Ishikawa (cell line): ENCODE results near the gene MIA2.

ENCODE experiments used
- CEBPB ChIP-seq: IDR thresholded peaks from 2 replicates; pipeline ENCODE4 v1.6.1; 2012
- CREB1 ChIP-seq: IDR thresholded peaks from 2 replicates; pipeline ENCODE4 v1.6.1; 2012; ENCODE audit warnings: low read depth
- EGR1 ChIP-seq: IDR thresholded peaks from 2 replicates; pipeline ENCODE4 v1.6.1; 2012
- EP300 ChIP-seq: IDR thresholded peaks from 2 replicates; pipeline ENCODE4 v1.6.1; 2012; ENCODE audit warnings: borderline replicate concordance
- FOXM1 ChIP-seq: IDR thresholded peaks from 2 replicates; pipeline ENCODE4 v1.6.1; 2012; ENCODE audit warnings: low read depth, borderline replicate concordance
- NFIC ChIP-seq: IDR thresholded peaks from 2 replicates; pipeline ENCODE4 v1.6.1; 2012
- RAD21 ChIP-seq: IDR thresholded peaks from 2 replicates; pipeline ENCODE4 v1.6.1; 2012; ENCODE audit warnings: low read depth
- TAF1 ChIP-seq: IDR thresholded peaks from 2 replicates; pipeline ENCODE4 v1.6.1; 2012; ENCODE audit warnings: low read depth, mild to moderate bottlenecking
- TCF12 ChIP-seq: IDR thresholded peaks from 2 replicates; pipeline ENCODE4 v1.6.1; 2012; ENCODE audit warnings: low read depth
- TEAD4 ChIP-seq: IDR thresholded peaks from 2 replicates; pipeline ENCODE4 v1.6.1; 2012
- YY1 ChIP-seq: IDR thresholded peaks from 2 replicates; pipeline ENCODE4 v1.6.1; 2012; ENCODE audit warnings: low read depth
- ZBTB7A ChIP-seq: IDR thresholded peaks from 2 replicates; pipeline ENCODE4 v1.6.1; 2012; ENCODE audit warnings: low read depth
- TF ChIP-seq, protein P1 (sequence below): IDR thresholded peaks from 2 replicates; pipeline ENCODE4 v1.6.1; 2012
- TF ChIP-seq, protein P2 (sequence below): IDR thresholded peaks from 2 replicates; pipeline ENCODE4 v1.6.1; 2012; ENCODE audit warnings: low read depth, mild to moderate bottlenecking
- TF ChIP-seq, protein P3 (sequence below): IDR thresholded peaks from 2 replicates; pipeline ENCODE4 v1.6.1; 2012

The MIA2 gene

DNA sequence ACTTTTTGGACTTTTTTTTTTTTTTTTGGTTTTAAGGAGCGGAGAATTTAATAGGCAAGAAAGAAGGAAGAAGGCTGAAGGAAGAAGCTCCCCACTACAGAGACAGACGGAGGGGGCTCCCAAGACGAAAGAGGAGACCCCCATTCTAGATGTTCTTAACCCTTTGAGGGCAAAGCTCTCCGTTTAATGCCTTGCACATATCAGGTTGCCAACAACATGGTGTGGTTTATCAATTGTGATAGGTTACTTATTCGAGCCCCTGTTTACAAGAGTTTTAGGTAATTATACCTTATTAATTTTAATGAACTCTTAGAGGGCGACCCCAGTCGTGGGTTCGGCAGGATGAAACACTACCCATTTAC lies 199.7 kb downstream of the MIA2 start:
- no peak for TF ChIP-seq CREB1
- no peak for TF ChIP-seq NFIC
- no peak for TF ChIP-seq EGR1

DNA sequence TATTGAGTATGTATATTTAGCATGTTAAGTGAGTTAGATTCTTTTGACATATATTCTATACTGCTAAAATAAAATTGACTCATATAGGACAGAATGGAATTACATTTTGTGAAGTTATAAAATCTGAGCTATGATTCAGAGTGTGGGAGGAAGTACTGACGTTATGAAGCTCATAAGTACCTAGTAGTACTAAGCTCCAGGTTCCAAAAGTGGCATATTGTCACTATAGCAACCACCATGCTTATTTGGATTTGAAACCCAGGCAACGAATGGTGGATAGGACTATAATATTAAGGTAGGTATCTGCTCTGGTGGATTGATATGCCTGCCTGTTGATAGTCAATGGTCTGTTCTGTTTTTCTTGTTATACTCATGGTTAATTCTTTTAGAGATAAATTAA lies 200.7 kb downstream of the MIA2 start:
- TF ChIP-seq, protein P1, sequence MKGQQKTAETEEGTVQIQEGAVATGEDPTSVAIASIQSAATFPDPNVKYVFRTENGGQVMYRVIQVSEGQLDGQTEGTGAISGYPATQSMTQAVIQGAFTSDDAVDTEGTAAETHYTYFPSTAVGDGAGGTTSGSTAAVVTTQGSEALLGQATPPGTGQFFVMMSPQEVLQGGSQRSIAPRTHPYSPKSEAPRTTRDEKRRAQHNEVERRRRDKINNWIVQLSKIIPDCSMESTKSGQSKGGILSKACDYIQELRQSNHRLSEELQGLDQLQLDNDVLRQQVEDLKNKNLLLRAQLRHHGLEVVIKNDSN: no peak
- TF ChIP-seq FOXM1 (no peak), YY1 (no peak), TEAD4 (no peak), TCF12 (no peak), CREB1 (no peak), EP300 (no peak), NFIC (no peak), ZBTB7A (no peak)
- TF ChIP-seq, protein P2, sequence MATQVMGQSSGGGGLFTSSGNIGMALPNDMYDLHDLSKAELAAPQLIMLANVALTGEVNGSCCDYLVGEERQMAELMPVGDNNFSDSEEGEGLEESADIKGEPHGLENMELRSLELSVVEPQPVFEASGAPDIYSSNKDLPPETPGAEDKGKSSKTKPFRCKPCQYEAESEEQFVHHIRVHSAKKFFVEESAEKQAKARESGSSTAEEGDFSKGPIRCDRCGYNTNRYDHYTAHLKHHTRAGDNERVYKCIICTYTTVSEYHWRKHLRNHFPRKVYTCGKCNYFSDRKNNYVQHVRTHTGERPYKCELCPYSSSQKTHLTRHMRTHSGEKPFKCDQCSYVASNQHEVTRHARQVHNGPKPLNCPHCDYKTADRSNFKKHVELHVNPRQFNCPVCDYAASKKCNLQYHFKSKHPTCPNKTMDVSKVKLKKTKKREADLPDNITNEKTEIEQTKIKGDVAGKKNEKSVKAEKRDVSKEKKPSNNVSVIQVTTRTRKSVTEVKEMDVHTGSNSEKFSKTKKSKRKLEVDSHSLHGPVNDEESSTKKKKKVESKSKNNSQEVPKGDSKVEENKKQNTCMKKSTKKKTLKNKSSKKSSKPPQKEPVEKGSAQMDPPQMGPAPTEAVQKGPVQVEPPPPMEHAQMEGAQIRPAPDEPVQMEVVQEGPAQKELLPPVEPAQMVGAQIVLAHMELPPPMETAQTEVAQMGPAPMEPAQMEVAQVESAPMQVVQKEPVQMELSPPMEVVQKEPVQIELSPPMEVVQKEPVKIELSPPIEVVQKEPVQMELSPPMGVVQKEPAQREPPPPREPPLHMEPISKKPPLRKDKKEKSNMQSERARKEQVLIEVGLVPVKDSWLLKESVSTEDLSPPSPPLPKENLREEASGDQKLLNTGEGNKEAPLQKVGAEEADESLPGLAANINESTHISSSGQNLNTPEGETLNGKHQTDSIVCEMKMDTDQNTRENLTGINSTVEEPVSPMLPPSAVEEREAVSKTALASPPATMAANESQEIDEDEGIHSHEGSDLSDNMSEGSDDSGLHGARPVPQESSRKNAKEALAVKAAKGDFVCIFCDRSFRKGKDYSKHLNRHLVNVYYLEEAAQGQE: no peak
- TF ChIP-seq, protein P3, sequence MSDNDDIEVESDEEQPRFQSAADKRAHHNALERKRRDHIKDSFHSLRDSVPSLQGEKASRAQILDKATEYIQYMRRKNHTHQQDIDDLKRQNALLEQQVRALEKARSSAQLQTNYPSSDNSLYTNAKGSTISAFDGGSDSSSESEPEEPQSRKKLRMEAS: no peak

DNA sequence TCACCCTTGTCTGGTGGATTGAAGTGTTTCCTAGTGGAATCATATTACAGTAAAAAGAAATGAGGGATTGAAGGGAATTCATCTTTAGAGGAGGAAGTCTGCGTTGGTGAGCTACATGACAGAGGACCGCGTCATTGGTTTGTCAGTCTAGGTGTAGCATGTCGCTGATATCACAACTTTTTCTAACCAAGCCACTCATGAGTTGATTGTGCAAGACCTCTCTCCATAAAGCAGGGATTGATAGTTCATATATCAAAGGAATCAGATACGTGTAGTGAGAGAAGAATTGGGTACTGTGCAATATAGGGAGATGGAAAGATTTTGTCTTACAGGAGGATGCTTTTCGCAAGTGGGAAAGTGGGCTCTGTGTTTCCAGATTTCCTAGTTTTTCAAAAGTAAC lies 201.5 kb downstream of the MIA2 start:
- TF ChIP-seq CREB1 (no peak), TCF12 (no peak), TEAD4 (no peak), NFIC (no peak), EGR1 (no peak), TAF1 (no peak), CEBPB (no peak), ZBTB7A (no peak), YY1 (no peak), EP300 (no peak), FOXM1 (no peak), RAD21 (no peak)
- TF ChIP-seq, protein P2: no peak
- TF ChIP-seq, protein P1: no peak
- TF ChIP-seq, protein P3: no peak
